Smooth muscle cell of the brain vasculature (primary cell): ENCODE measurements around the gene LSM10.

Experiments used
- DNase-seq: peaks from one replicate; pipeline ENCODE4 v3.0.0-alpha.2; 2012; ENCODE audit warnings: low read depth, low spot score

Gene LSM10

DNA sequence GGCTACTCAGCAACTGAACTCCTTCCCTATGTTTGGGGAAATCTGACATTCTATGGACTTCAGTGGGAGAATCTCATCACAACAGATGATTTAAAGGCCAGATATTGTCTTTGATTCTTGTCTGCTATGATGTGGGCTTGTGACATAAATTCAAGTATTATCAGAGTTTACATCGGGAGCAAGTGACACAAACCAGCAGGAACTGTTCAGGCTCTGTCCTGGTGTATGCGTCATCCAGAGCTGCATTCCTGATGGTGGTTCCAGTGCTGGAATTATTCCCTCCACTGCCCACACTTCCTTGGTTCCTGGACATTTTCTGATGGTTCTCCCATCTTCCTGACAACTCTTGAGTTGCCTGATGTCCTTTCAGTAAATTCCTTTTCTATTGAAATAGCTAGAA lies 10.8 kb upstream of the LSM10 start:
- no peak for DNase-seq

DNA sequence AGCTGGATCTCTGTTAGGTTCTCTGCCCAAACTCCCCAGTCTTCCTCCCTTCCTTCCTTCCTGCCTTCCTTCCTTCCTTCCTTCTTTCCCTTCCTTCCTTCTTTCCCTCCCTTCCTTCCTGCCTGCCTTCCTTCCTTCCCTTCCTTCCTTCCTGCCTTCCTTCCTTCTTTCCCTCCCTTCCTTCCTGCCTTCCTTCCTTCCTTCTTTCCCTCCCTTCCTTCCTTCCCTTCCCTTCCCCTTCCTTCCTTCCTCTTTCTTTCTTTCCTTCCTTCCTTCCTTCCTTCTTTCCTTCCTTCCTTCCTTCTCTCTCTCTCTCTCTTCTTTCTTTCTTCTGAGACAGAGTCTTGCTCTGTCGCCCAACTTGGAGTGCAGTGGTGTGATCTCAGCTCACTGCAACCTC lies 8.7 kb upstream of the LSM10 start:
- DNase-seq: no peak

DNA sequence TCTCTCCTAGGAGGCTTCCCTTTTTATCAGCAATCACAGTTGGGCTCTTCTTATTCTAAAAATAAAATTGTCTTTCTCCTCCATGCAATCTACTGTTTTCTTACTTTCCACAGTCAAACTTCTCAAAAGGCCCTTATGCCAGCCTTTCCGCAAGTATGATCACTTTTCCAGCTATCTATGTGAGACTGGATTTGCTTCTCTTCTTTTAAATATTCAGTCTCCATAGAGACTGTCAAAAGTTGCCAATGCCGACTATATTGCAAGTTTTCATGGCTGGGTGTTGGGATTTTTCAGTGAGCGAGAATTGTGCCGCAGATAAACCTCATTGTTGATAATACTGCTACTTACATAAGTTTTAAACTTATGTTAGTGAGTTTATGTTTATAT lies 4.8 kb upstream of the LSM10 start:
- DNase-seq: no peak

DNA sequence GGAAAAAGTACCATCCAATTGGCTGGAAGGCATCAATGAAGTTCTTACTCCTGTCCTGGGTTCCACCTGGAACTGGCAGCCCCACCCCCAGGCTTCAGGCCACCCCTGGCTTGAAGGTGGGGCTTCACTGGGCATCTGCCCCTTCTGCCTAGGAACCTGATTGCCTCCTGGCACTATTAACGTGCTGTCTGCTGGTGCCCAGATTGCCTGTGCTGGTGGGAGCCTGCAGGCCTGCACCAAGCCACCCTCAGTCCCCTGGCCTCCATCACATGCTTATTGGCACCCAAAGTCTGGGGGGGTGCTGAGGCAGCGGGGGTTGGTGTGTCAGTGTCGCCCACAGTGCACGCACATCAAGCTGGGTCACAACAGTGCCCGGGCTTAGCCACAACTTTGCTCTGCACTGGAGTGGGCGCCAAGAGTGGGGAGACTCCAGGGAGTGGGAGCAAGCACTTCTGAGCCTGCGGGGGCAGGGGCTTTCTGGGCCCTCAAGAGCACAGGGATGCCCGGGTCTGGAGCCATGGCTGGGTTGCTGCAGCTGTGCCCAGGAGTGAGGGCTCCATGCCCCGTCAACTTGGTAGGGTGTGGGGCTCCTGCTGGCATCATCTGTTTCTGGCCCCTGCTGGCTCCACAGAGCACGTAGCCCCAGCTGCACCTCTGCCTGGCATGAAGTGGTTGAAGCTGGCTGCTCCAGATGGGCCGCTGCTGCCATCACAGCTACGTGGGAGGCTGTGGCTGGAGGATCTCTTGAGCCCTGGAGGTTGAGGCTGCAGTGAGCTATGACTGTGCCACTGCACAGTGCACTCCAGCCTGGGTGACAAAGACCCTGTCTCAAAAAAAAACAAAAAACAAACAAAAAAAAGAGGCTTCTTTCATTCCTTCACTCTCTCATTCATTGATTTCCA lies 4.1 kb upstream of the LSM10 start:
- no peak for DNase-seq

DNA sequence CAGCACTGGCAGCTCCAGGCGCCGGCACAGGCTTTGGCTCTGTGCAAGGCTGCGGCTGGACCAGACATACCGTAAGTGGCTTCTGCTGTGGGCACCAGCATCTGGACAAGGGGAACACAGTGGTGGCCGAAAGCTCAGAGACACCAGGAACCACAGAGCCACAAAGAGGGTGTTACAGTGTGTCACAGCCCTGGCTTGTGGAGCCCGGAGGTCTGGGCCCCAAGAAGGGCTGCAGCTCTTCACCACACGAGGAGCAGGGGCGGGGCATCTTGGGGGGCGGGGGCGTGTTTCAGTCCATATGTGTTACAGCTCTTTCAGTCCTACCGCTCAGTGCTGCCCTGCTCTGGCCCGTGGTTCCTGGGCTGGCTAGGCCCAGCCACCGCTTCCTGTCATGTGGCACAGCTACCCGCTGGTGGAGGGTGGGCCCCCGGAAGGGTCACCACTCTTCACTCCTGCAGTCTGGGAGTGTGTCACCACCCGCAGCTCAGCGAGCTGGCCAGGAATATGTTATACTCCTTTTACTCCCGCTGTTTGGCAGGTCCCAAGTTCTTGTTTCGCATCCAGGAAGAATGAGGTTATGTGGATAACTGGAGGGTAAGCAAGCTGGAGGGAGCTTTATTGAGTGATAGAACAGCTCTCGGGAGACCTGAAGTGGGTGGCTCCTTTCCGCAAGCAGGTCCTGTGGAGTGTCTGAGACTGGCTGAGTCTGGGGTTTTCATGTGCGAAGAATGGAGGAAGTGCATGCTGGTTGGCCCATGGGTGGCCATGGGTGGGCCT lies 3.3 kb upstream of the LSM10 start:
- no peak for DNase-seq

DNA sequence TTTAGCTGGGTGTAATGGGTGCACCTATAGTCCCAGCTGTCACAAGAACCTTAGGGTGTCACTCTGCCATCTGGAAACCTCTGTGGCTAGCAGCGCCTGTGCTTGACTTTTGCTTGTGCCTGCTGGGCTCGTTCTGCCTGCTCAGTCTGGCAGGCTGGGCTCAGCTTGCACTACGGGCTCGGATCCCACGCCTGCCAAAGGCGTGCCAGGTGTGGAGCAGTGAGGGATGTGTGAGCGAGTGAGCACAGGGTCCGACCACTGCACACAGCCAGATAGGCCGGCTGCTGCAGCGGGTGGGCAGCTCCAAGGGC lies 2.8 kb upstream of the LSM10 start:
- no peak for DNase-seq

DNA sequence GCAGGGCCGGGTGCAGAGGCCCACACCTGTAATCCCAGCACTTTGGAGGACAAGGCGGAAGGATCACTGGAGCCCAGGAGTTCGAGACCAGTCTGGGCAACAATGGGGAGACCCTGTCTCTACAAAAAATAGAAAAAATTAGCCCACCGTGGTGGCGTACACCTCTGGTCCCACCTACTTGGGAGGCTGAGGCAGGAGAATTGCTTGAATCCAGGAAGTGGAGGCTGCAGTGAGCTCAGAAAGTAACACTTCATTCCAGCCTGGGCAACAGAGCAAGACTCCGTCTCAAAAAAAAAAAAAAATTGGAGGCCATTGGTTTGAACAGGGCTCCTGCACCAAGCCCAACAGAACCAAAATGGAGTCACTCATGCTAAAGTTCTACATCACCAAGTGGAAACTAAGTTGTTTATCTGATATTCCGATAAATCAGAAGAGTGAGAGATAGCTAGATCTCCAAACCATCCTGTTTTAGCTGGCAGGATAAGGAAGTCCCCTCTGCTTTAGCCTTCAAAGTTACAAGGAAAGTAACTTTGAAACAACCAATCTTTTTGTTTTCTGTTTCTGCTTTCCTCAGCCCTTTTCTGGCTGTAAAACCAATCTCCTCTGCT lies 766 bp upstream of the LSM10 start:
- DNase-seq: no peak

DNA sequence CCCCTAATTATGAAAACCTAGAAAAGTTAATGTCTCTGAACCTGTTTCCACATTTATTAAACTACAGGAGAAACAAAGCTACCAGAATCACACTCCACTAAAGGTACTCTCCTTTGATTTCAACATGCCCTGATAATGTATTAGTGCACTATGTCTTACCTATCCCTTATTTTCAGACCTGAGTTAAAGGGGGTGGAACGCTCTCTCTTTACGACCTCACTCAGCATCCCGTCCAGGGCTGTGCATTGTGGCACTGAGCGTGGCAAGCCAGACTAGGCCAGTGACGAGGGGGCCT lies 678 bp downstream of the LSM10 start:
- DNase-seq: no peak

DNA sequence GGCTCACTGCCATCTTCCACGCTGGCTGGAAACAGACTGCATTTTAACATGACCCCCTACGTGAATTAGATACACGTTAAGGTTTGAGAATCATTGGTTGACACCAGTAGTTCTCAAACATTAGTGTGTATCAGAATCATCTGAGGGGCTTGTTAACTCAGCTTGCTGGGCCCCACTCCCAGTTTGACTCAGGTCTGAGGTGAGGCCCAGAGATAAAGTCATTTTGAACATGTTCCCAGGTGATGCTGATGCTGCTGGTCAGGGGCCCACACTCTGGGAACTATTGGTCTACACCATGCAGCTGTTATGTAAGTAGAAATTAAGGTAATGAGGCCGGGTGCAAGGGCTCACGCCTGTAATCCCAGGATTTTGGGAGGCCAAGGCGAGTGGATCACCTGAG lies 1.3 kb downstream of the LSM10 start:
- DNase-seq: no peak

DNA sequence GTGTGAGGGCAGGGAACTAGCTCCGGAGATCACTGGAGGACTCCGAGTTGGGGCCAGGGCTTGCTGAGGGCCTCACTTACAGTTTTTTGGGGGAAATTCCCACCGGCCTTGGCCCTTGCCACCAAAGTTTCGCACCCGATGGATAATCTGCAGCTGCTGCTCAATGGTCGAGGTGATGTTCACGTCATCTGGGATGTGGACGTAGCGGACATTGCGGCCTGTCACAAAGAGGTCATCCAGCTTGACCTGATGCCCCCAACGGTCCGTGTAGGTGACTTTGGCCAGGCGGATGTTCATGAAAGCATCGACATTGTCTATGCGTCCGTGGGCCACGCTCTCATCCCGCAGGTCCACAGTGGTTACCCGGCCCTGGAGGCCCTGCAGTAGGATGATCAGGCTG lies 4.0 kb downstream of the LSM10 start:
- DNase-seq: no peak

DNA sequence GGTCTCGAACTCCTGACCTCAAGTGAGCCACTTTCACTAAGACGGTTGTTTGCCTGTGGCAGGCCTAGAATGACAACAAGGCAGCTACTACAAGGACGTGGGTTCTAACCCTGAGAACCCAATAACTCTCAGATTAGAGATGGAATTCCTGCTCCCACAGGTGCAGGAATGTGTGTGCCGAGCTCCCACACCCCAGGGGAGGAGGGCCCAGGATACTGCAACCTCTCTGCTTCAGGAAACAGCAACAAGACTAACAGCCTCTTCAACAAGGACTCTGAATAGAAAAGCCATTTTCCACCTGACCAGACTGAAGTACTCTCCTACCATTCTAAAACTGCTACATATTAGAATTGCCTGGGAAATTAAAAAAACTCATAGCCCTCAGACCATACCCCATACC lies 4.9 kb downstream of the LSM10 start:
- DNase-seq: no peak

DNA sequence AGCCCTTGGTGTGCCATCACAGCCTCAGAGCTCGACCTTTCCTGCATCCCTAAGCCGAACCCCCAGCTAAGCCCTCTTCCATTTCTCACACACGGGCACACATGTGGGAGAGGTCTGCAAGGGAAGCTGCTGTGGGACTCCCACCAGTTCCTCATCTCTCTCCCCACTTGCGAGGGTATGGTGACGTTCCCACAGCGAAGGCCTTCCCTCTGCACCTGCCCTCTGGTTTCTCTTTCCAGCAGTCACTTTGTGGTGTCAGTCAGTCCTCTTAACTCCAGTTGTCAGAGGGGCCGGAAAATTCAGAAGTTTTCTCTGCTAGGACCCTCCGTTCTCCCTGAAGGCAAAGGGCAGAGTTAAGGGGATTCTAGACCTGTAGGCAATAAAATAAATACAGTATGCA lies 6.4 kb downstream of the LSM10 start:
- DNase-seq: no peak

DNA sequence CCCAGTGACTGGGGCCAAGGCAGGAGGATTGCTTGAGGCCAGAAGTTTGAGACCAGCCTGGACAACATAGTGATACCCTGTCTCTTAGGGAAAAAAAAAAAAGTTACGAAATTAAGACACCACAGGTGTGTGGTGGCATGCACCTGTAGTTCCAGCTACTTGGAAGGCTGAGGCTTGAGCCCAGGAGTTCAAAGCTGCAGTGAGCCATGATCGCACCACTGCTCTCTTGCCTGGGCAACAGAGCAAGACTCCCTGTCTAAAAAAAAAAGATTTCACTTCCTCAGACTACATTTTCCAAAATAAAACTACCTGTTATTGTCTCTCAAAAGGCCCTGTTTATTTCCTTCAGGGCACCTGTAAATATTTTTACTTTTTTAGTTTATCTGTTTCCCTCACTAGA lies 7.3 kb downstream of the LSM10 start:
- DNase-seq: no peak

DNA sequence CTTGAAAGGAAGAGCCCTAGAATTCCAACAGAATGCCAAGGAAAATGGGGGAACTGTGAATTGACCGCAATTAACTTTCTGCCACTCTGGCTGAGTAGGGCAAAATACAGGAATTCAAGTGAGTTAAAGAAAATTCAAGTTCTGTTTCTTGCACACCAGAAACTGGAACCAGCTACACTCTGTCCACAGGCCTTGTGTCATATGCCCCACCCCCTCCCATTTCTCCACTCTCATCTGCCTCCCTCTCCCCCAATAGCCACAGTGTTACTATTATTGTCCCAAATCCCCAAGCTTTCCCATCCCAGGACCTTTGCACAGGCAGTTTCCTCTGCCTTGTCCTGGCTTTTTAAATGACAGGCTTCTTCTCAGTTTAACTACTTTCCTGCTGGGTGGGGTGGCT lies 7.7 kb downstream of the LSM10 start:
- DNase-seq: no peak

DNA sequence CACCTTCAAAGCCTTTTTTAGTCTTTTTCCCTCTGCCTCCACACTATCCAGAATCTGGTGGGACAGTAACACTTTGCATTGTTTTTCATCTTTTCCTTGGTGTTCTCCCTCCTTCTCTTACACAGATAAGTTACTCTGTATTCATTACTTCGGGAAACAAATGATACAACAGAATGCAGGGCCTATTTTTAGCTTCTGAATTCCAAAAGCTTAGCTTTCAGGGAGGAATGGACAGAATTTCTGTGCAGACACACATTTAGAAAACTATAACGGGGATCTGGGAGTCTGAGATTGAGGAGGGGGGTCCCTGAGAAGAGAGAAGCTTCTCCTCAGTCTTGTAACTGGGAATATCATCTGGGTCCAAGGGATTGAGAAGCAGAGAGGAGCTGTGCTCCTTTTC lies 8.4 kb downstream of the LSM10 start:
- DNase-seq: no peak

DNA sequence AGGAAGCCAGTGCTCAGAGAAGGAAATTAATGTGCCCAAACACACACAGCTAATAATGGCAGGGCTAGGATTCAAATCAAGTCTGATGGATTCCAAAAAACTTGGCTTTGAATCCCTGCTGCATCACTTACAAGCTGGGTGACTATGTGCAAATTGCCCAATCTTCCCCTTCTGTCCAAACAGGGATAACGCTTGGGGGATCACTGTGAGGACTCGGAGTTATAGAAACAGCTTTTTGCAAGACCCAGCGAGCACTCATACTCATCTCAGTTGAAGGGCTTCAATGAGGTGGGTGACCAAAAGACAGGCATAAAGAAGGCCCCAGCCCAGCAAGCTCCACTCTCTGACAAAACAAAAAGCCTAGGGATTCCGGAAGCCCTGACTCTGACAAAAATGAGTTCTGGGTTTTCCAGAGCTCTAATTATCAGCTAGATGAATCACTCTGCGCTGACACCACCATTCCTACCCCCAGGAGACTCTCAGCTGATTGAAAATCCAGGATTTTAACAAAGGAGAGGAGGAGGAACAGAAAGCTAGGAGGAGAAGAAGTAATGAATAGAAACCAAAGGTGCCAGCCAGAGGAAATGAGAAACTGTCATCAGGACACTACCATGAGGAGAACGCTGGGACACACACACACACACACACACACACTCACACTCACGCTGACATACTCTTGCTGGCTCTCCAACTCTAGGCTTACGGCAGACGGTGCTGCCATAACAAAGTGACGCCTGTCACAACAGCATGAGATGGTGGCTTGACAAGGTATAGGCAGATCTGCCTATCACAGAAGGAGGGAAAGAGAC lies 10.4 kb downstream of the LSM10 start:
- no peak for DNase-seq

DNA sequence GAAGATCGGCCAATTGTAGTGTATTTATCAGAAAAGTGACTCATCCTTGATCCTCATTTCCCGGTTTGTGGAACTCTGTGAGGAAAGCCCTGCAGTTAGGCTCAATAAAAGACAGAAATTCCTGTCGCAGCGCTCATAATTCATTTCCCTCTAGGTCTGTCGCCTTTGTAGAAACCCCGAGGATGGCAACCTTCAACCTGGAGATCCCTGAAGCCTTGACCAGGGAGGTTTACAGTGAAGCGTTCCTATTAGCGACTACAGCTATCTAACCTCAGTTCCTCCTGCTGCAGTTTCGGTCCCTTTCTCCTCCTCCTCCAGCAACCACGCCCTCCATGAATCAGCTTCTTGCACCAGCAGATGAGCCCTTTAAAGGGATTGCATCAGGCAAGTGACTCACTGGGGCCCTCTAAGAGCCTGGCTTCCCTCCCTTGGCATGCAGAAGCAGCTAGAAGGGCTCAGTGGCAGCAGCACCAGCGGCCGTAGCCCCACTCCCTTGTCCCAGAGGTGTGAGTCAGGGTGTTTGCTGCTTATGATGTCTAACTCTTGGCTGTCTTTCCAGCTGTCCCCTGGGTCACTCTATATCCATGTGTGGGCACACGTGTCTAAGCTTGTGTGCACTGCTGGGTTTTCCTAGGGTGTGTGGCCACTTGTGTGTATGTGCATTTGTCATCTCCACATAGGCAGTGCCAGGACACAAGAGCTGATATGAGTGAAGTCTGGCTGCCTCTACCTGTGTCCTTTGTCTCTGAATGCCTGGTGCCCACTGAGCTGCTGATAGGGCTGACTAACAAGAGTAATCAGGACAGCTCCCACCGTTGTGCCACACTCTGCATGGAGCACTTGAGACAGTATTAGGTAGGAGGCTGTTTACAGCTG lies 11.2 kb downstream of the LSM10 start:
- DNase-seq: peak; percentile 96

DNA sequence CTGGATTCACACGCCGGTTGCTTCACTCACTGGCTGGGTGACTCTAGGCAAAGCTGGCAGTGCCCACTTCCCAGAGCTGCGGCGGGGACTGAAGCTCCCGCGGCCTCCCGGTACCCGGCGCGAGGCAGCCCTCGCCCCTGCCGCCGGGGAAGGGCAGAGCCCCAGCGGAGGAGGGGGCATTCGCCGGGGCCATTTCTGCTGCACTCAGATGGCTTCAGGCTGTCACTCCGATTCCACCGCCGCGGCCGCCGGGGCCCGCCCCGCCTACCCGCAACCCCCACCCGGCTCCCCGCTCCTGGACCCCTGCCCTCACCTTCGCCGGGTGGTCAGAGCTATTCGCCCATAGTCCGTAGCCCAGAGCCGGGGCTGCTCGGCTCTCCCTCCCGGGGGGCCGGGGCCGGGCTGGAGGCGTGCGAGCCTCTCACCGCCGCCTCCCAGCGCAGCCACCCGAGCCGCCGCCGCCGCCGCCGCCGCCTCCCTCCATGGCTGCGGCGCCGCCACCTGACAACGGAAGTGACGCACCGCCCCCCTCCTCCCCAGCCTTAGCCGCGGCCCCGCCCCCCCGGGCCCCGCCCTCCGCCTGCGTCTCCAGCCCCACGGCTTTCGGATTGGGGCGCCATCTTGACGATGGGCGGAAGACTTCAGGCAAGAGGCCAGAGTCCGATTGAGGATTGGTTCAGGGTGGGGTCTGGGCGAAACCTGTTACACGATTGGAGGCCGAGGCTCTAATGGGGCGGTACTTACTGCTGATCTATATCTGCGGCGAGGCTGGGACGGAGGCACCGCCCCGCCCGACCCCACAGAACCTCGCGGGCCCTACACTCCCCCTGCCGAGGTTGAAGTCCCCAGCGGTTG lies 12.1 kb downstream of the LSM10 start, which contains the start of gene STK40:
TSS of gene STK40 (minus strand) at position 515 of the 855 bp plus-strand sequence. CDS start 24,592 bp downstream, outside the sequence.
- DNase-seq: peak; percentile 98

DNA sequence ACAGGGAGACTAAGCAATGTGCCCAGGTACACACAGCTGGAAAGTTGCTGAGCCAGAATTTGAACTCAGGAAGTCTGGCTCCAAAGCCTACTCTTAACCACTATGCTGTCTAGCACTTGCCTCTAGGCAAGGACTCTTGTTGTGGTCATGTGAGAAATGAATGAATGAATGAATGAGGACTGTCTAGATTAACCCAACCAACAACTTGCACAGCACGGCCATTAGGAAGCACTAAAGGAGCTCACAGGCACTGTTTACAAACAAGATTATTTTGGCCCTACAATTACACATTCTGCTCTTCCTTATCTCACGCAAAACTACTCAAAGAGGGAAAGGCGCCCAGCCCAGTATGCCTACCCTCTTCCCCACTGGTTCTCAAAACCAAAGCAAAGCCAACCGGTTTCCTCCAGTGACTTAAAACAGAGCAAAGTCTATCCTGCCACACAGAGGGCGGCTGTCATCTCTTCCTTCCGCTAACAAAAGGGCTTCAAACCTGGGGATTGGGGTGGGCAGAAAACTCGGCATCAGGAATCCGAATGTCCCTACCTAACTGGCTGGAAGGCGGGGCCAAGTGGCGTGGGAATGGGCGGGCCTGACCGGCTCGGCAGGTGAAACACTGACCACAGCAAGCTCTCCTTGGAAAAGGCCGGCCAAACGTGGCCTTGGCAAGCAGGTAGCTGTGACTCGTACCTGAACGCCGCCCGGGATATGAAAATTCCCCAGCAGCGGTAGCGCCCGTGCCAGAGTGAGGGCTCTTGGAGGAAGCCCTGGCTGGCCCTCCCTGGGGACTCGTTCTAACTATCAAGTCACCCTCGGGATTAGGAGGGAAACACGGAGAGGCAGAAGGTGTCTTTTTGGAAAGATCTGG lies 12.9 kb downstream of the LSM10 start:
- no peak for DNase-seq
